ENCODE results near the gene DIMT1.

DNA sequence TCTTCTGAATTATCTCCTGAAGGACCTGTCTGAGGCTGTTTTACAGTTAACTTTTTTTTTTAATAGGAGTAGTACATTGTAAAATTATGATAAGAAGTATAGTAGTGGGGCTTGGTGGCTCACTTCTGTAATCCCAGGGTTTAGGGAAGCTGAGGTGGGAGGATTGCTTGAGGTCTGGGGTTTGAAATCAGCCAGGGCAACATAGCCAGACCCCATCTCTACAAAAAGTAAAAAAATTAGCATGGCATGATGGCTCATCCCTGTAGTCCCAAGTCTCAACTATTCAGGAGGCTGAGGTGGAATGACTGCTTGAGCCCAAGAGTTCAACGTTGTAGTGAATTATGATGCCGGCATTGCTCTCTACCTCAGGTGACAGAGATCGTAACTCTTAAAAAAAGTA is 15.9 kb upstream of the DIMT1 start:
- TF ChIP-seq, protein P1, sequence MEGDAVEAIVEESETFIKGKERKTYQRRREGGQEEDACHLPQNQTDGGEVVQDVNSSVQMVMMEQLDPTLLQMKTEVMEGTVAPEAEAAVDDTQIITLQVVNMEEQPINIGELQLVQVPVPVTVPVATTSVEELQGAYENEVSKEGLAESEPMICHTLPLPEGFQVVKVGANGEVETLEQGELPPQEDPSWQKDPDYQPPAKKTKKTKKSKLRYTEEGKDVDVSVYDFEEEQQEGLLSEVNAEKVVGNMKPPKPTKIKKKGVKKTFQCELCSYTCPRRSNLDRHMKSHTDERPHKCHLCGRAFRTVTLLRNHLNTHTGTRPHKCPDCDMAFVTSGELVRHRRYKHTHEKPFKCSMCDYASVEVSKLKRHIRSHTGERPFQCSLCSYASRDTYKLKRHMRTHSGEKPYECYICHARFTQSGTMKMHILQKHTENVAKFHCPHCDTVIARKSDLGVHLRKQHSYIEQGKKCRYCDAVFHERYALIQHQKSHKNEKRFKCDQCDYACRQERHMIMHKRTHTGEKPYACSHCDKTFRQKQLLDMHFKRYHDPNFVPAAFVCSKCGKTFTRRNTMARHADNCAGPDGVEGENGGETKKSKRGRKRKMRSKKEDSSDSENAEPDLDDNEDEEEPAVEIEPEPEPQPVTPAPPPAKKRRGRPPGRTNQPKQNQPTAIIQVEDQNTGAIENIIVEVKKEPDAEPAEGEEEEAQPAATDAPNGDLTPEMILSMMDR (IDR thresholded peaks at IDR 0.05; ENCODE audit: low read depth, low read length) = no peak
- TF ChIP-seq EZH2phosphoT487 (IDR thresholded peaks at IDR 0.05; ENCODE audit: low read depth) = no peak

All from OCI-LY3 (cell line).